BLaER1 treated with 17β-estradiol and CSF1 and Interleukin-3, amounts not matched to agents 10 nM and 100 nM (cell line): Measurements from ENCODE around the gene KCTD13.
"Not testable (repeated sequence)": the region's sequence is repeated elsewhere in the genome, so short reads cannot be mapped to it uniquely, and the experiment has no call there.

Source experiments
- H3K27ac ChIP-seq, 11 experiments: shearing (Covaris generic); formaldehyde crosslinking; 2 replicates each; pipeline ENCODE4 v1.8.1; 2022
- H3K27me3 ChIP-seq, 11 experiments: shearing (Covaris generic); formaldehyde crosslinking; 2 replicates each; pipeline ENCODE4 v1.8.1; 2022
- H3K36me3 ChIP-seq, 11 experiments: shearing (Covaris generic); formaldehyde crosslinking; 2 replicates each; pipeline ENCODE4 v1.8.1; 2022
- H3K4me1 ChIP-seq, 10 experiments: shearing (Covaris generic); formaldehyde crosslinking; 2 replicates each; pipeline ENCODE4 v1.8.1; 2022
- H3K4me2 ChIP-seq, 11 experiments: shearing (Covaris generic); formaldehyde crosslinking; 2 replicates each; pipeline ENCODE4 v1.8.1; 2022
- H3K4me3 ChIP-seq, 10 experiments: shearing (Covaris generic); formaldehyde crosslinking; 2 replicates each; pipeline ENCODE4 v1.8.1; 2022
- H3K9ac ChIP-seq, 11 experiments: shearing (Covaris generic); formaldehyde crosslinking; 2 replicates each; pipeline ENCODE4 v1.8.1; 2022
- H3K9me3 ChIP-seq, 11 experiments: shearing (Covaris generic); formaldehyde crosslinking; replicated peaks in 1 of 11; 2 replicates each; pipeline ENCODE4 v1.8.1; 2022
- H4K20me1 ChIP-seq, 11 experiments: shearing (Covaris generic); formaldehyde crosslinking; 2 replicates each; pipeline ENCODE4 v1.8.1; 2022
- Cebpa-rat ChIP-seq, 11 experiments: shearing (Covaris generic); IDR thresholded peaks; 2 replicates each; pipeline ENCODE4 v1.8.1; 2022

KCTD13 gene

DNA sequence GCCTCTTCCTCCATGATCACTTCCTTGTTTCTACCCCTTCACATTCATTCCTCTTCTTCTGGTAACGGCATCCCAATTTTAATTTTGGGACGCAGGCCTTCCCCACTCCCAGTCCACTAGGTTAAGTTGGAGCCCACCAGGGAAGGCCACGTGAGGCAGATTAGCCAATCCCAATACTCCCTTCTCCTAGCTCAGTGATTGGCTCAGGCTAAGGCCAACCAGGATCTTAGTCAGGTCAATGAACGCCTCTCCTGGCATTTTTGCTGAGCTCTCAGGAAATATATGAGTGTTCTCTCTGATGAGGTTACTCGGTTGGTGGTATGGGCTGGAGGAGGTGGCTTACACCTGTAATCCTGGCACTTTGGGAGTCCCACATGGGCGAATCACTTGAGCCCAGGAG is 42.0 kb downstream of the KCTD13 start:
- no peak overlapping the region for H3K27ac ChIP-seq
- no peaks in the 10 kb centered on the region for H3K36me3 ChIP-seq
- no peak for TF ChIP-seq Cebpa-rat (IDR thresholded peaks at IDR 0.05)
- H4K20me1 ChIP-seq: no peaks in the 10 kb centered on the region
- no peaks in the 10 kb centered on the region for H3K27me3 ChIP-seq
- no peak overlapping the region for H3K9ac ChIP-seq
- H3K4me3 ChIP-seq: no peak overlapping the region
- no peaks in the 10 kb centered on the region for H3K4me1 ChIP-seq
- no peak overlapping the region for H3K4me2 ChIP-seq
- H3K9me3 ChIP-seq: no peaks in the 10 kb centered on the region

DNA sequence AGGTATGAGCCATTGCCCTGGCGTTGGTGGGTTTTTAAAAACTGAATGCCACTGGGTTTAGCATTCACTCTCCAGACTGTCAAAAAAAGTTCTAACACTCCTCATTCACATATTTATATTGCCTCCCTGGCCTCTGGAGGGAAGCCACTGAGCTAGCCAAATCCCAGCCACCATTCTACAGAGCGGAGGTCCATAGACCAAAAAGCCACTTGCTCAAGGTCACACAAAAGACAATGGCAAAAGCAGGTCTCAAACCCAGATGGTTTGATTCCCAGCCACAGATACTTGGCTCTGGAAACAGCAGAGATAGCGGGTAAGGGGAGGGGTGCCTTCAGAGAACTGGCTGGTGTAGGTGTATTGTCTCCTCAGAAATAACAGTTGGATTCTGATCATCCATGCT is 45.0 kb downstream of the KCTD13 start:
- H3K9ac ChIP-seq: no peak overlapping the region
- no peak for TF ChIP-seq Cebpa-rat (IDR thresholded peaks at IDR 0.05)
- peaks cover 16 to 22% (median 20%) of the 10 kb centered on the region in 11 experiments for H3K27me3 ChIP-seq
- H3K36me3 ChIP-seq: no peaks in the 10 kb centered on the region
- no peak overlapping the region for H3K4me3 ChIP-seq
- no peak overlapping the region for H3K27ac ChIP-seq
- no peaks in the 10 kb centered on the region for H3K4me1 ChIP-seq
- H4K20me1 ChIP-seq: no peaks in the 10 kb centered on the region
- no peak overlapping the region for H3K4me2 ChIP-seq
- H3K9me3 ChIP-seq: peaks cover 0 to 10% (median 0%) of the 10 kb centered on the region in 11 experiments; a peak in 7 of 22 replicates

DNA sequence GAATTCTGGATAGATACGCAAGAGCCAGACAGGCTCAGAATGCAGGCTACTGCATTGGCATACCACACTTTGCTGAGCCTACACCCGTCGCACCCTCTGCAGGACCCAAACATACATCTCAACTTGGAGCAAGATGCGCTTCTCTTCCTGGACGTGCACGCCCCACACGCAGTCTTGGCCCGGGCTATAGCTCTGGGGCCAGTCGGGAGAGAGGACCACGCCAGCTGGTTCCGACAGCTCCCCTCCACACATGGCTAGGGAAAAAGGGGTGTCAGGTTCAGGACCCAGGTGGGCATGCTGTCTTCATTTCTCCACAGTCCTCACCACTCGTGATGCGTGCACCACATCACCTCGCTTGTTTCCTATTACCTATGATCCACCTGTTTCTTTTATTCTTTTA is 47.9 kb downstream of the KCTD13 start:
- Histone ChIP-seq H3K4me3 (no peak overlapping the region), H3K27me3 (peaks cover 20 to 37% (median 32%) of the 10 kb centered on the region in 11 experiments), H4K20me1 (no peaks in the 10 kb centered on the region), H3K9ac (no peak overlapping the region), H3K4me1 (no peaks in the 10 kb centered on the region), H3K9me3 (peaks cover 0 to 10% (median 0%) of the 10 kb centered on the region in 11 experiments; a peak in 7 of 22 replicates), H3K36me3 (no peaks in the 10 kb centered on the region), H3K4me2 (no peak overlapping the region), H3K27ac (no peak overlapping the region)
- no peak for TF ChIP-seq Cebpa-rat (IDR thresholded peaks at IDR 0.05)

DNA sequence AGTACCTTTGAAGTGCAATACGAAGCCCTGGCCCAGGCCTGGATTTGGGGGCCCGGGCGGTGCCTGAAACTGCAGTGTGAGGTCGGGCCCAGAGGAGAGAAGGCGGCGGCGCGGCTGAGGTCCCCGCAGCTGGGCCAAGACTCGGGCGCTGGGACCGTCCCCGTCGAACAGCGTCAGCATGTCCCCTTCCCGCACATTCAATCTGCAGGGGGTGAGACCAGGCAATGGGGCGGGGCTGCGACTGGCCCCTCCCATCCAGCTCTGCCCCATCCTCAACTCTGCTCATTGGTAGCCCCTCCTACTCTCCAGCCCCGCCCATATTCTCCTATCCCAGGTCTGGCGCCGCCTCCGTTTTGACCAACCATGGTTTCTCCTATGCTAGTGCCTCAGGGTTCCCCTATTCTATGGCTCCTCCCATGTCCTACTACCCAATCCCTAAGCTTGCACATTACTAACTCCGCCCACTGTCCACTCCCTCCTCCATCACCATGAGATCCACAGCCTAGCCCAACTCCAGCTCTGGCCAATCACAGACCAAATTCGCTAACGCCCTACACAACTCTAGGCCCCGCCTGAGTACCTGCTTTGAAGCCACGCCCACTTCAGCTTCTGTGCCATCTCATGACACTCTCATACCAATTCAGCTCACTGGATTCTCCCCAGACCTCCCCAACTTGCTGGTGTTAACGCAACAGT is 48.6 kb downstream of the KCTD13 start:
- no peak overlapping the region for H3K4me2 ChIP-seq
- H3K36me3 ChIP-seq: no peaks in the 10 kb centered on the region
- H3K27ac ChIP-seq: no peak overlapping the region
- H3K4me1 ChIP-seq: no peaks in the 10 kb centered on the region
- H3K9ac ChIP-seq: no peak overlapping the region
- peaks cover 0 to 10% (median 0%) of the 10 kb centered on the region in 11 experiments; a peak in 7 of 22 replicates for H3K9me3 ChIP-seq
- no peak overlapping the region for H3K4me3 ChIP-seq
- H3K27me3 ChIP-seq: peaks cover 20 to 37% (median 32%) of the 10 kb centered on the region in 11 experiments
- H4K20me1 ChIP-seq: no peaks in the 10 kb centered on the region
- TF ChIP-seq Cebpa-rat (IDR thresholded peaks at IDR 0.05): no peak

DNA sequence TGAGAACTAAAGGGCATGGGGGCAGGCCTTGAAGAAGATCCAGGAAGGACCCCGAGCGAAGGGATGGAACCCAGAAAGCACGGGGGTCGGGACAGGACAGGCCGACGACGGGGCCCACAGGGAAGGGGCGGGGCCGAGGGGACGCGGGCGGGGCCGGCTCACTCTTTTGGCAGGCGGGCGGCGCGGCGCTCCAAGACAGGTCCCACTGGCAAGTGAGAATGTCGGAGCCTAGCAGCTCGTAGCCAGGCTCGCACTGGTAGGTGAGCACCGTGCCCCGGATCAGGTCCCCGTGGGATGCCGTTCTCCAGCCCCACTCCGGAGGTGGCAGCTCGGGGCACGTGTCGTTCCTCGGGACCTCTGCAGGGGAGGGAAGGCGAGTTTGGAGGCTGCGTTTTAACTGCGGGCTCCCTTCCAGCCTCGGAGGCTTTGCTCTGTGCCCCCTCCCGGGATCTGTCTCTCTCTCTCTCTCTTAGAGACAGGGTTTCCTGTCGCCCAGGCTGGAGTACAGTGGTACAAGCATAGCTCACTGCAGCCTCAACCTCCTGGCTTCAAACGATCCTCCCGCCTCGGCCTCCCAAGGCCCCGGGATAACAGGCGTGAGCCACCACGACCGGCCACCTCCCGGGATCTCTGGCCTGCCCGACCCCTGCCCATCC is 49.3 kb downstream of the KCTD13 start:
- no peak overlapping the region for H3K9ac ChIP-seq
- peaks cover 20 to 37% (median 32%) of the 10 kb centered on the region in 11 experiments for H3K27me3 ChIP-seq
- H3K9me3 ChIP-seq: peaks cover 0 to 10% (median 0%) of the 10 kb centered on the region in 11 experiments; a peak in 7 of 22 replicates

DNA sequence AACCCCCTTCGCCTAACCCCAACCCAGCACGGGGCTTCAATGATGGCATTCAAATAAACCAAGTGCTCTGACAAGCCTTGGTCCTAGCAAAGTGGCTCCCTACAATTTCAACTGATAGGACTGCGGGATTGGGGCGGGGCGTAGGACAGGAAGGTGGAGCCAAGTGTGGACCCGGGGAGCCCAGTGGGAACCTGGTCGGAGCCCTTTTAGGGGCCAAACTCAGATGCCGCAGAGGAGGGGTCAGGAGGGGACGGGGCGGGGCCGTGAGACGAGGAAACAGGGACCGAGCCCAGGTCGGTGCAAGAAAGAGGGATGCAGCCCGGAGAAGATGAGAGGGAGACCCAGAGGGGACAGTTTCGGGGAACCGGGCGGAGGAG is 49.8 kb downstream of the KCTD13 start:
- TF ChIP-seq Cebpa-rat (IDR thresholded peaks at IDR 0.05): no peak
- H3K27ac ChIP-seq: no peak overlapping the region
- no peak overlapping the region for H3K4me3 ChIP-seq
- H3K9me3 ChIP-seq: peaks cover 0 to 10% (median 0%) of the 10 kb centered on the region in 11 experiments; a peak in 7 of 22 replicates
- no peaks in the 10 kb centered on the region for H3K36me3 ChIP-seq
- no peaks in the 10 kb centered on the region for H4K20me1 ChIP-seq
- H3K4me1 ChIP-seq: no peaks in the 10 kb centered on the region
- no peak overlapping the region for H3K4me2 ChIP-seq
- peaks cover 20 to 37% (median 32%) of the 10 kb centered on the region in 11 experiments for H3K27me3 ChIP-seq
- H3K9ac ChIP-seq: no peak overlapping the region

More for the DNA sequence above, 49.3 kb downstream of the KCTD13 start:
- TF ChIP-seq Cebpa-rat (IDR thresholded peaks at IDR 0.05): no peak
- H3K4me2 ChIP-seq: no peak overlapping the region
- no peaks in the 10 kb centered on the region for H4K20me1 ChIP-seq
- H3K27ac ChIP-seq: no peak overlapping the region
- no peak overlapping the region for H3K4me3 ChIP-seq
- no peaks in the 10 kb centered on the region for H3K36me3 ChIP-seq
- no peaks in the 10 kb centered on the region for H3K4me1 ChIP-seq

DNA sequence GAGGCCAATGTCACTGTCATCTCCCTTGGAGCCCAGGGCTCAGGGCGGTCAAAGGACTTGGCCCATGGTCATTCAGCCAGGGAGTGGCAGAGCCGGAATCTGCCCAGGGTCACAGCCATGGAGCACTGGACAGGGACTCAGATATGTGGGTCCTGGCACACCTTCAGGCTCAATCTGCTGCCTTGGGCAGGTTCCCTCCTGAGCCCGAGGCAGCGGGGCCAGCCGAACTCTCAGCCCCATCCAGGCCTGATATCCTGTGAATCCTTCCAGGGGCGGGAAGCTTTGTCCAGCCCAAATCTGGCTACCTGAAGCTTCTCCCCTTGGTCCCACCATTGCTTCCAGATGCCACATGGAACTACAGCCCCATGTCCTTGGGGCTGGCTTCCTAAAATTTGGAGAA is 50.8 kb downstream of the KCTD13 start:
- no peaks in the 10 kb centered on the region for H3K4me1 ChIP-seq
- H4K20me1 ChIP-seq: no peaks in the 10 kb centered on the region
- no peak overlapping the region for H3K4me2 ChIP-seq
- H3K36me3 ChIP-seq: no peaks in the 10 kb centered on the region
- peaks cover 0 to 10% (median 0%) of the 10 kb centered on the region in 11 experiments; a peak in 7 of 22 replicates for H3K9me3 ChIP-seq
- no peak overlapping the region for H3K9ac ChIP-seq
- no peak overlapping the region for H3K27ac ChIP-seq
- H3K4me3 ChIP-seq: no peak overlapping the region
- no peak for TF ChIP-seq Cebpa-rat (IDR thresholded peaks at IDR 0.05)
- peaks cover 20 to 37% (median 32%) of the 10 kb centered on the region in 11 experiments for H3K27me3 ChIP-seq

DNA sequence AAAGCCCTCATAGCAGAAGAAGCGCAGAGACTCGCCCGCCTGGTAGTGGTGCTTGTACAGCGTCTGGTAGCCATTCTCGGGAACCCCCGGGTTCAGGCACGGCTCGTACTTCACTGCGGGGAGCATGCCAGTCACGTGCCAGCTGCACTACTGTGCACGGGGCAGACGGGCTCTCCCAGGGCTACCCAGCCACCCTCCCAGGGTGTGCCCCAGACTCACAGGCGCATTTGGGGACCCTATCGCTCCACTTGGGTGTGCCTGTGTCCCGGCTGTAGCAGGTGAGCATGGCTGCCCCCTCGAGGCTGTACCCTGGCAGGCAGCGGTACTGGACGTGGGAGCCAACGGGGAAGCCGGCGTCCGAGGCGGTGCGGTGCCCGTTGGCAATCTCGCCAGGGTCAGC is 52.7 kb downstream of the KCTD13 start:
- Histone ChIP-seq H3K9ac (no peak overlapping the region), H4K20me1 (no peaks in the 10 kb centered on the region), H3K4me3 (no peak overlapping the region), H3K4me1 (no peaks in the 10 kb centered on the region), H3K4me2 (no peak overlapping the region), H3K9me3 (peaks cover 0 to 10% (median 0%) of the 10 kb centered on the region in 11 experiments; a peak in 7 of 22 replicates), H3K27ac (no peak overlapping the region), H3K36me3 (no peaks in the 10 kb centered on the region), H3K27me3 (peaks cover 20 to 37% (median 32%) of the 10 kb centered on the region in 11 experiments)
- TF ChIP-seq Cebpa-rat (IDR thresholded peaks at IDR 0.05): no peak

DNA sequence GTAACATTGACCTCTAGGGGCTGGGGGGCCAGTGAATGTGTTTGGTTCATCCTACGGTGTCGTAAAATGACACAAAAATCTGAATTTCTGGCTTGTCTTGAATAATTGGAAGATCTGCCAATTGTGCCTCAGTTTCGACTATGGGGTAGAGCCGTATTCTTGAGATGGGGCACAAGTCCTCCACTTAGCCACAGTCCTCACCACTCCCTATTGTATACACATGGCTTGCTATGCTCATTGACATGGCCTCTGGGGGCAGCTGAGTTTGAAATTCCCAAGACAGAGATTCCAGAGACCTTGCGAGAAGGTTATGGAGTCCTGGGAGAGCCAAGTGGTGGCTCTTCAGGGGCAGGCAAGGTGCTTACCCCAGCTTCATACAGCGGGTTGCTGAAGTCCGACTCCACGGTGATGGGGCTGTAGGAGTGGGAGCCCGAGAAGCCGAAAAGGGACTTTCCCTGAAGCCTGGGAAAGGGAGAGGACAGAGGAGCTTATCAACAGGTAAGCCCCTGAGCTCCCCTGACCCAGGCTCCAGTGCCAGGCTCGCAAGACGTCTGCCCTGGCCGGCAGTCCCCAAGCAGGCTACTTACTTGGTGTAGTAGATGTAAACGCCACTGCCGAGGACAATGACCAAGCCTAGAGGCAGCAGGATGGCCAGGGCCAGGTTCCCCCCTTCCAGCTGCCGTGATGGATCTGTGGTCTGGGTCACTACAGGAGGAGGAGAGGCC is 54.0 kb downstream of the KCTD13 start:
- H3K4me2 ChIP-seq: no peak overlapping the region
- no peak overlapping the region for H3K4me3 ChIP-seq
- peaks cover 12 to 27% (median 21%) of the 10 kb centered on the region in 11 experiments for H3K27me3 ChIP-seq
- H3K36me3 ChIP-seq: no peaks in the 10 kb centered on the region
- TF ChIP-seq Cebpa-rat (IDR thresholded peaks at IDR 0.05): no peak
- no peaks in the 10 kb centered on the region for H4K20me1 ChIP-seq
- peaks cover 0 to 4% (median 0%) of the 10 kb centered on the region in 11 experiments; a peak in 7 of 22 replicates for H3K9me3 ChIP-seq
- no peaks in the 10 kb centered on the region for H3K4me1 ChIP-seq
- no peak overlapping the region for H3K9ac ChIP-seq
- H3K27ac ChIP-seq: no peak overlapping the region

DNA sequence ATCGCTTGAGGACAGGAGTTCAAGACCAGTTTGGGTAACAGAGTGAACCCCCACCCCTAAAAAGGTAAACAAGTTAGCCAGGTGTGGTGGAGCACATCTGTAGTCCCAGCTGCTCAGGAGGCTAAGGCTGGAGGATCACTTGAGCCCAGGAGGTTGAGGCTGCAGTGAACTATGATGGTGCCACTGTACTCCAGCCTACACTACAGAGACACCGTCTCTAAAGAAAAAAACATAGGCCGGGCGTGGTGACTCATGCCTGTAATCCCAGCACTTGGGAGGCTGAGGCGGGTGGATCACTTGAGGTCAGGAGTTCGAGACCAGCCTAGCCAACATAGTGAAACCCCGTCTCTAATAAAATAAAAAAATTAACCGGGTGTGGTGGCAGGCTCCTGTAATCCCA is 57.0 kb downstream of the KCTD13 start:
- not testable (repeated sequence) for H4K20me1 ChIP-seq, H3K4me1 ChIP-seq, H3K4me2 ChIP-seq, H3K4me3 ChIP-seq, H3K27ac ChIP-seq, H3K36me3 ChIP-seq, H3K27me3 ChIP-seq, H3K9ac ChIP-seq, H3K9me3 ChIP-seq
